ENCODE data around the gene FYN. TPM values are rescaled to one million over a fixed set of nuclear protein-coding genes. Genes with fewer than 3 reads are reported as not detected.

FYN gene
- total RNA-seq, 2 experiments from 2014 or later, result 201 to 208 TPM

- Mint-ChIP-seq H3K9me3 (peaks cover 2% of the 10 kb centered on the region), H3K27ac (no peak overlapping the region), H3K27me3 (peaks cover 5% of the 10 kb centered on the region), H3K4me3 (no peak overlapping the region), H3K36me3 (ENCODE audit: low read depth) (no peaks in the 10 kb centered on the region), H3K4me1 (no peaks in the 10 kb centered on the region)
- POLR2A ChIA-PET, result interaction anchor here (0.7 to 1.4 kb wide), 2 partner anchors 24 to 372 kb away, joined by 3 to 4 read pairs; a partner anchor contains a TSS
- CTCF ChIA-PET, result no interaction called here
- DNase-seq, result no peak
Measured at GRCh38 chr6:111631018-111631417, 242.2 kb downstream of the FYN start.

DNA sequence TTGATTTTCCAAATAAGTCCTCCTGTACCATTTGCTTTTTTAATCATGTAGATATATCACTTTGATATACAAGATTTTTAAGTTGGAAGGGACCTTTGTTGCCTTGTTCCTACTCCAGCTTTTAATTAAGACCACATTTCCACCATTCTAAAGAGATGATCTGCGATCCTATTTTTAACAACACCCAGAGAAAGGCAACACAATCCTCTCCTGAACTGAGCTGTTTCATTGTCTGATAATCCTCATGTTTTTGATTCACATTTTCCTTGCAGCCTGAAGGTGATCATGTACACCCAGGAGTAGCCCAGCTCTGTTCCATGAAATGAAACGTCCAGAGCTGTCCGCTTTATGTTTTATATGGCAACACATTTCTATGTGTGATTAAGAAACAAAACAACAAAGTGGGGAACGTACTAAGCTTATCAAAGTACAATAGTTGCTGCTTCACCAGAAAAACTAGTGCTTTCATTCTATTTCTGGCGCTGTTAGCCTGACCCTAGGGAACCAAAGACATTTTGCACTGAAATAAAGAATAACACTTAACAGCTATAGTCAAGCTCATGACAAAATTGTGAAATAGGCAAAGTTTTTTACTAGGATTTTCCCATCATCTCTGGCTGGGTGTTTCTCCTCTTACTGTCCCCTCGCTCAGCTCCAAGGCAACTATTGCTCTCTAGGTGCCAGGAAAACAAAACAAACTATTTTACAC lies 245.0 kb downstream of the FYN start:
- peaks cover 5% of the 10 kb centered on the region for H3K27me3 Mint-ChIP-seq
- DNase-seq, result no peak
- no peak overlapping the region for H3K4me3 Mint-ChIP-seq
- ChIA-PET CTCF (no interaction called here), POLR2A (interaction anchor here (1.1 kb wide), 1 partner anchor 21 kb away, joined by 3 read pairs; no protein-coding TSS in a partner anchor)
- peaks cover 2% of the 10 kb centered on the region for H3K9me3 Mint-ChIP-seq
- no peaks in the 10 kb centered on the region for H3K36me3 Mint-ChIP-seq (ENCODE audit: low read depth)
- no peak overlapping the region for H3K27ac Mint-ChIP-seq
- no peaks in the 10 kb centered on the region for H3K4me1 Mint-ChIP-seq

DNA sequence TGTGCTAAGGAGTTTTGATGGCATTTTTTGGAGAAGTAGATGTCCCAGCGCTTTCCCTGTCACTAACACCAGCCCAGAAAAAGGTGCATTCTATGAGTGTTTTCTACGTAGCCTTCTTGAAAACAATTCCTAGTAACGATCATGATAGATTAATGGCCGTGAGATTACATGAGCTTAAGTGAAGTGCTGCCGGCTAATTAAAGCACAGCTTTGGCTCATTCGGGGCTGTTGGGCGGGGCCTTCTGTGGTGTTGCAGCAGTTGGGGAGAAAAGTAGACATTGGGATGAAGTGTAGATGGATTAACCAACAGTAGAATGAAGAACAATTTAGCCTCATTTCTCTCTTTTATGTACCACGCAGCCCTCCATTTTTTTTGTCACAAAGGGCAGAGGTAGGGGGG lies 246.8 kb downstream of the FYN start:
- Mint-ChIP-seq H3K9me3 (peaks cover 2% of the 10 kb centered on the region), H3K27ac (no peak overlapping the region), H3K27me3 (peaks cover 2% of the 10 kb centered on the region), H3K4me1 (no peaks in the 10 kb centered on the region), H3K4me3 (no peak overlapping the region), H3K36me3 (ENCODE audit: low read depth) (no peaks in the 10 kb centered on the region)
- no peak for DNase-seq
- ChIA-PET CTCF (interaction anchor here (0.7 kb wide), 1 partner anchor 14 kb away, joined by 3 read pairs; no protein-coding TSS in a partner anchor), POLR2A (no interaction called here)

DNA sequence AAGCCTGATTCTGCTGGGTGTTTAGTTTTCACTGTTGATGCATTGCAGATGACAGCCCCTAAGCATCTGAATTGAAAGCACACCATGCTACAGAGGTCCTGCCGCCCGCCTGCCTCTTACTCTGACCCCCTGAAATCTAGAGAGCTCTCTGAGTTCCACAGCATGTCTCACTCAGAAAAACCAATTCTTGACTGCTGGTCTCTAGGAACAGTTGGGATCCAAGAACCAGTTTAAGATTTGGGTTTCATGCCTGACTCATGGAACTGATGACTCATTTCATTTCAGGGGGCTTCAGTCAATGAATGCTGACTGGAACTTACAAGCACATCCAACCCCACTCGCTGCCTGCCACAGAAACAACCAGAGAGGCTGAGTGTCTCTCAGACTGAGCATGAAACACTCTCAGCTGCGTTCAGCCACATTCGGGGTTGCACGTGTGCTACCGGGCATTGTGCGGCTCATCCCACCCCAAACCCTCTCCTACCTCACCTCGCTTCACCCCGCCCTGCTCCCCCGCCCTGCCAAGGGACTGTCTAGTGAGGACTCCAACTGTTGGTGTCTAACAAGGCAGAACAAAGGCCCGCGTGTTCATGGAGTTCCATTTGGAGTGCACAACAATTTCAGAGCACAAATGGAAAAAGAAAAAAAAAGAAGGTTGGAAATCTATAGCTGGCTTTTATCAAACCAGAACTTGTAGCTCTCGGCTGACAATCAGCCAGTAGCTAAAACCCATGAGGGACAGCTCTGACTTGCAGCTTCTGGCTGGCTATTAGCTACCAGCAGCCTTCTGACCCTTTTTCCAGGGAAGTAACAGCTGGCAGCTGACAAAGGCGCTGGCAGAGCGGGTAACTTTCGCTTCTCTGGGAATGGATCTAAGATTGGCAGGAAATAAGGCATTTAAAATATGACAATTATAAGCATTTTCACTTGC lies 247.5 kb downstream of the FYN start:
- Mint-ChIP-seq H3K9me3 (peaks cover 2% of the 10 kb centered on the region), H3K36me3 (ENCODE audit: low read depth) (no peaks in the 10 kb centered on the region), H3K4me3 (no peak overlapping the region), H3K27me3 (peaks cover 2% of the 10 kb centered on the region), H3K4me1 (no peaks in the 10 kb centered on the region), H3K27ac (no peak overlapping the region)
- no peak for DNase-seq
- ChIA-PET CTCF (no interaction called here), POLR2A (no interaction called here)

DNA sequence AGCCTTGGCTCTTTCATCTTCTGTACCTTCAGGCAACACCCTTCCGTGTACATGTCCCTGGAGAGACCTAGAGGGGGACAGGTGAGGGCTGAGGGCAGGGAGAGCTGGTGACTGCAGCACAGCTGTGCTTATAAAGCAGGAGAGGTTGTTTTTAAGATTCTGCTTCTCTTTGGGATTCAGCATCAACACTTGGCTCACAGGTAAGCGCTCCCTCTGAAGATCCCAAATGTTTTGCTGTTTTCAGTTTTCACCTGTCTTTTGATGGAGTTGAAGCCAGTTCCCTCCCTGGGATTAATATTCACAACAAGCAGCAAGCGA lies 248.2 kb downstream of the FYN start:
- H3K4me1 Mint-ChIP-seq, result no peaks in the 10 kb centered on the region
- DNase-seq, result no peak
- no peak overlapping the region for H3K27ac Mint-ChIP-seq
- H3K9me3 Mint-ChIP-seq, result peaks cover 2% of the 10 kb centered on the region
- peaks cover 2% of the 10 kb centered on the region for H3K27me3 Mint-ChIP-seq
- ChIA-PET CTCF (no interaction called here), POLR2A (no interaction called here)
- H3K4me3 Mint-ChIP-seq, result no peak overlapping the region
- H3K36me3 Mint-ChIP-seq (ENCODE audit: low read depth), result no peaks in the 10 kb centered on the region

GRCh38 chr6:111624401-111625098 lies 248.7 kb downstream of the FYN start:
- Mint-ChIP-seq H3K27ac (no peak overlapping the region), H3K27me3 (peaks cover 2% of the 10 kb centered on the region), H3K4me1 (no peaks in the 10 kb centered on the region), H3K9me3 (peaks cover 2% of the 10 kb centered on the region), H3K4me3 (no peak overlapping the region), H3K36me3 (ENCODE audit: low read depth) (no peaks in the 10 kb centered on the region)
- ChIA-PET CTCF (no interaction called here), POLR2A (no interaction called here)
- DNase-seq, result no peak

GRCh38 chr6:111623046-111623718 lies 250.1 kb downstream of the FYN start:
- Mint-ChIP-seq H3K9me3 (no peaks in the 10 kb centered on the region), H3K4me1 (no peaks in the 10 kb centered on the region), H3K36me3 (ENCODE audit: low read depth) (no peaks in the 10 kb centered on the region), H3K27ac (no peak overlapping the region), H3K4me3 (no peak overlapping the region), H3K27me3 (peaks cover 1% of the 10 kb centered on the region)
- POLR2A ChIA-PET, result no interaction called here
- no peak for DNase-seq
- CTCF ChIA-PET, result no interaction called here

- POLR2A ChIA-PET, result no interaction called here
- no peak overlapping the region for H3K4me3 Mint-ChIP-seq
- no peak for DNase-seq
- no peaks in the 10 kb centered on the region for H3K36me3 Mint-ChIP-seq (ENCODE audit: low read depth)
- H3K27ac Mint-ChIP-seq, result no peak overlapping the region
- CTCF ChIA-PET, result no interaction called here
- no peaks in the 10 kb centered on the region for H3K4me1 Mint-ChIP-seq
- H3K9me3 Mint-ChIP-seq, result no peaks in the 10 kb centered on the region
- H3K27me3 Mint-ChIP-seq, result peaks cover 7% of the 10 kb centered on the region
Measured at GRCh38 chr6:111620169-111620568, 253.1 kb downstream of the FYN start.

DNA sequence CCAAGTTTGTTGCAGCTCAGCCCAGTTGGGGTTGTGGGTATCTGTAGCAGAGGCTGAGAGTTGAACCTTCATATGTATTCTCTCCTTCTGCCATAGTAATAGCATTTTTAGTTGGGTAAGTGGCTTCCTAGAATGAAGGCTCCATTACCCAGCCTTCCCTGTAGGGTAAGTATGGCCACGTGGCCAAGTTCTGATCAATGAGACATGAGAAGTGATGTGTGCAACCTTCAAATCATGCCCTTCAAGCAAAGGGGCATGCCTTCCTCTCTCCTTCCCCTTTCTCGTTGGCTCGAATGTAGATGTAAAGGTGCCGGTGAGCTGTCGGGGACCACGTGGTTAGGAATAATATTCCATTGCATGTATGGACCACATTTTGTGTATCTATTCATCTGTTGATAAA lies 254.8 kb downstream of the FYN start:
- POLR2A ChIA-PET, result no interaction called here

DNA sequence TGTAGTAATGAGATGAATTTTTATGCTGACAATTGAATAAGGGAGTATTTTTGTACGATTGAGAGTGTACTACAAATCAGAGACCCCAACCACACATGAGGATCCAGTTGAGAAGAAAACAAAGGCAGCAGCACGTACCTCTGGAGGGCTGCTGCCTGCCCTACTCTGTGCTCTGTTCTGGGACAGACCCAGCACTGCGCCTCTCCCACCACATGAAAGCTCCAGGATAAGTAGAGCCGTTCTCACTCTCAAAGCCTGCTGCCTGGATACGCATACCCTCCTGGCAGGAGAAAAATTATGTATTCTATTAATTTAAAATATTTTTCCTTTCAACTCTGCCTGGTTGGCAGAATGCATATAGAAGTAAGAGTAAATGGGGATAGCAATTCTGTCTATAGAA lies 256.1 kb downstream of the FYN start:
- POLR2A ChIA-PET, result no interaction called here

More for the DNA sequence above, 254.8 kb downstream of the FYN start:
- no peak overlapping the region for H3K27ac Mint-ChIP-seq
- no peaks in the 10 kb centered on the region for H3K9me3 Mint-ChIP-seq
- H3K27me3 Mint-ChIP-seq, result peaks cover 19% of the 10 kb centered on the region
- H3K36me3 Mint-ChIP-seq (ENCODE audit: low read depth), result no peaks in the 10 kb centered on the region
- no peak for DNase-seq
- CTCF ChIA-PET, result no interaction called here
- H3K4me1 Mint-ChIP-seq, result no peaks in the 10 kb centered on the region
- H3K4me3 Mint-ChIP-seq, result no peak overlapping the region

DNA sequence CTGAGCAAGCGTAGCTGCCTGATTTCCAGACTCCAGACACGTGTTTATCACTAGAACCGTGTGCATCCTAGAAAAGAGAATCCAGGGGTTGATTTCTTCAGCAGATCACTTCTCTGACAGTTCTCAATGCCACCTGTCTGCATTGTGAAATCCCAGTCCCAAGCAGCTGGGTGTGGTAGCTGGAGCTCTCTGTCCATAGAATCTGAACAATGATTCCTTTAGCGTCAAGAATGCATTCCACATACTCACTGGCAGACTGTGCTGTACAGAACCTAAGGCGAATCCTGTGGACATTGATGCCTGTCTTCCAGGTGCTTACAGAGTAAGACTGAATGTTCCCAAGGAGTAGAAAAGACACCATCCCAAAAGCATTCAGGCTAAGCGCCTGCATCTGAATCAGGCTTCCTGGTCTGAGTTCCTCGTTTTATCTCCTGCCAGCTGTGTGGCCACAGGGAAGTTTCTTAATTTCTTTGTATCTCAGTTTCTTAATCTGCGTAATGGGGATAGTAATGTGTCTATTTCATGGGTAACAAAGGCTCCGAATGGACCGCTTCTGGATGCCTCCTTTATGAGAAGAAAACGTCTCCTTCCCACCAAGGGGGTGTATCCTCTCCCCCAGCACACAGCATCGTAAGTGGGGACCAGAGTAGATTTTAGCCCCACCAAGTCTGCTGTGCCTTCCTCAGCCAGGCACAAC lies 257.2 kb downstream of the FYN start:
- POLR2A ChIA-PET, result no interaction called here
- Mint-ChIP-seq H3K27ac (no peak overlapping the region), H3K27me3 (peaks cover 19% of the 10 kb centered on the region), H3K4me1 (no peaks in the 10 kb centered on the region), H3K9me3 (peaks cover 6% of the 10 kb centered on the region), H3K36me3 (ENCODE audit: low read depth) (no peaks in the 10 kb centered on the region), H3K4me3 (no peak overlapping the region)
- DNase-seq, result no peak
- CTCF ChIA-PET, result no interaction called here

More for the DNA sequence above, 256.1 kb downstream of the FYN start:
- no peaks in the 10 kb centered on the region for H3K36me3 Mint-ChIP-seq (ENCODE audit: low read depth)
- no peak for DNase-seq
- H3K4me3 Mint-ChIP-seq, result no peak overlapping the region
- H3K9me3 Mint-ChIP-seq, result peaks cover 4% of the 10 kb centered on the region
- no peak overlapping the region for H3K27ac Mint-ChIP-seq
- CTCF ChIA-PET, result interaction anchor here (1.0 kb wide), 1 partner anchor 10 kb away, joined by 3 read pairs; no protein-coding TSS in a partner anchor
- peaks cover 19% of the 10 kb centered on the region for H3K27me3 Mint-ChIP-seq
- no peaks in the 10 kb centered on the region for H3K4me1 Mint-ChIP-seq

- DNase-seq, result no peak
- H3K4me3 Mint-ChIP-seq, result no peak overlapping the region
- CTCF ChIA-PET, result no interaction called here
- POLR2A ChIA-PET, result interaction anchor here (0.6 kb wide), 1 partner anchor 640 kb away, joined by 3 read pairs; no protein-coding TSS in a partner anchor
- H3K27ac Mint-ChIP-seq, result no peak overlapping the region
- H3K36me3 Mint-ChIP-seq (ENCODE audit: low read depth), result no peaks in the 10 kb centered on the region
- H3K9me3 Mint-ChIP-seq, result peaks cover 6% of the 10 kb centered on the region
- H3K27me3 Mint-ChIP-seq, result peaks cover 19% of the 10 kb centered on the region
- no peaks in the 10 kb centered on the region for H3K4me1 Mint-ChIP-seq
Measured at GRCh38 chr6:111614833-111615582, 258.2 kb downstream of the FYN start.

Measured in activated CD4-positive, alpha-beta memory T cell treated with anti-CD3 and anti-CD28 coated beads, Interleukin-2, amount 10 ng/mL, durations not matched to agents 7 days and 5 days (primary cell).